ENCODE data around the gene C1orf210. TPM values are rescaled to one million over a fixed set of nuclear protein-coding genes. Genes with fewer than 3 reads are reported as not detected.

Gene C1orf210
- polyA plus RNA-seq, 4 donors, result 0.72 to 27.8 (median 21.6) TPM

GRCh38 chr1:43253876-43254275, 31.5 kb downstream of the C1orf210 start:
- DNase-seq (ENCODE audit: low read depth in 4 of 4, low spot score in 3 of 4), result no peak

GRCh38 chr1:43253173-43253572, 32.2 kb downstream of the C1orf210 start:
- no peak for DNase-seq (ENCODE audit: low read depth in 4 of 4, low spot score in 3 of 4)

- DNase-seq (ENCODE audit: low read depth in 4 of 4, low spot score in 3 of 4), result no peak
These were observed 33.2 kb downstream of the C1orf210 start for GRCh38 chr1:43252225-43252624.

GRCh38 chr1:43251024-43251423, 34.4 kb downstream of the C1orf210 start:
- no peak for DNase-seq (ENCODE audit: low read depth in 4 of 4, low spot score in 3 of 4)

DNA sequence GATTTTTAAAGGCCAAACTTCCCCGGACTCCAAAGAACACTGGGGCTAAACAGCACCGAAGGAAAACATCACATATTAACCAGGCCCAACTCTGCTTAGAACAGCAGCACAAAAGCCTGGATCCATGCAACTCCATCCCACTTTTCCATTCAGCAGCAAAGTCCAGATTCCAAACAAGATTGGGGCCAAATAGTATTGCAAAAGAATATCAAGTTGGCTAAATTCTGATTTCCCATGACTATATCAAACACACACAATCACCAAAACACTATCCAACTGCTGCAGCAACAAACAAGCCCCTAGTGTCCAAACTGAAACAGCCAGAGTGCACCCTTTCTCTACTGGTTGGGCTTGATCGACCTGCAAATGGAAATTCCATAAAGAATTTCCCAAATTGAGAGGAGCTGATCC, 35.0 kb downstream of the C1orf210 start:
- no peak for DNase-seq (ENCODE audit: low read depth in 4 of 4, low spot score in 3 of 4)

DNA sequence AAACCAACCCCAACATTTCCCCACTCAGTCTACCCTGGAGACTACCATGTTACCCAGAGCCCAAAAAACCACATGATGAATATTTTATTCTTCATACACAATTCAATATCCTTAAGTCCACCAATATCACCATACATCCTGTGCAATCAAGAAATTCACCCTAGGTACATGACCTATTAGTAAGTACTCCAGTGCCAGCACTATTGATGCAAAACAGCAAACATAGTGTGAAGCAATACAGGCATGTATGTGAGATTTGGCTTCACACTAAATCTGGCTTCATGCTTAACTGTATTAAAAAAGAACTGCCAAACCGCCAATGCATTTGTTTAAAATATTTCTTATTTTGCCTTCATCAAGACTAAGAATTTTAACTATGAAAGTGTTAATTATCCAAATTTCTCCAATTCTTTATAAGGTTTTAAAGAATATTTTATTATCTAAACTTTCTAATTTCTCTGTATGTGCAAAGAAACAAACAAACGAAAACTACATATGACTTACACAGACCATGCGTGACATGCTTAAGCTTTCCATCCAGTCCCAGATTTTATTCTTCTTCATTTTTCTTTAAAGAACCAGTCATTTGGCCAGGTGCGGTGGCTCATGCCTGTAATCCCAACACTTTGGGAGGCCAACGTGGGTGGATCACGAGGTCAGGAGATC, 38.0 kb downstream of the C1orf210 start:
- no peak for DNase-seq (ENCODE audit: low read depth in 4 of 4, low spot score in 3 of 4)

- no peak for DNase-seq (ENCODE audit: low read depth in 4 of 4, low spot score in 3 of 4)
These were observed 38.7 kb downstream of the C1orf210 start for GRCh38 chr1:43246466-43247213.

GRCh38 chr1:43243299-43243698, 42.1 kb downstream of the C1orf210 start:
- no peak for DNase-seq (ENCODE audit: low read depth in 4 of 4, low spot score in 3 of 4)

GRCh38 chr1:43241413-43241836, 44.0 kb downstream of the C1orf210 start:
- DNase-seq (ENCODE audit: low read depth in 4 of 4, low spot score in 3 of 4), result no peak

DNA sequence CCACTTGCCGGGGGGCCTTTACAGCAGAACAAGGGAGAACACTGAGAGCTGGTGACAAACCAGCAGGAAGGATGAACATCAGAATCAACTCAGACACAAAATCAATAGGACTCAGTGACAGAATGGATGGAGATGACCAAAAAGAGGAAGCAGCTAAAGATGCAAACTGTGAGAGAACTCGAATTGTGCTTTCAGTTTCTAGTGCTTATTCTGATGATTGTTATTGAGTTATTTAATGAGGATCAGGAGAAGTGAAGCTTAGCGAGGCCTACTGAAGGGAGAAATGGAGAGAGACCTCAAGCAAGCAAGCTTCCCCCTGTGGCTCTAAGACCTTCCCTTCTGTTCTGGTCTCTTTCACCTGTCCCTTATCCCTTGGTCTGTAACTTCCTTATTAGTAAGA, 45.9 kb downstream of the C1orf210 start:
- DNase-seq (ENCODE audit: low read depth in 4 of 4, low spot score in 3 of 4), result no peak

DNA sequence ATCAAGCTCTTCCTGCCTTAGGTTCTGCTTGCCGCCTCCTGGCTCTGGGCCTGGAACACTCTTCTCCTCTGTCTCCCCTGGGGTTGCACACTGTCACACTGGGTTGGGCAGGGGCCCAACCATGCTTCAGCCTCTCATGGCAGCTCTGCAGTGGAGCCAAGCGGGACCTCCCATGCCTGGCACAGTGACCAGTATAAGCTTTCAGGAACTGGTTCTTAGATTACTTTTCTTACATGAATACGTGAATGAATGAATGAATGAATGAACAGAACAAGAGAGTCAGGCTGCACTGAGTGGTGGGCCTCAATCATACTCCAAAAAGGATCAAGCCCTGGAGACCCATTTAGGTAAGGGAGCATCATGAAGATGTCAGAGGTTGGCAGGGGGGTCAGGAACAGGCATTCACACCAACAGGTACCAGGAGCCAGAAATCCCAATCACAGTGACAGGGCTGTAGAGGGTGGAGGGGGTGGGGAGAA, 46.4 kb downstream of the C1orf210 start:
- DNase-seq (ENCODE audit: low read depth in 4 of 4, low spot score in 3 of 4), result no peak

DNA sequence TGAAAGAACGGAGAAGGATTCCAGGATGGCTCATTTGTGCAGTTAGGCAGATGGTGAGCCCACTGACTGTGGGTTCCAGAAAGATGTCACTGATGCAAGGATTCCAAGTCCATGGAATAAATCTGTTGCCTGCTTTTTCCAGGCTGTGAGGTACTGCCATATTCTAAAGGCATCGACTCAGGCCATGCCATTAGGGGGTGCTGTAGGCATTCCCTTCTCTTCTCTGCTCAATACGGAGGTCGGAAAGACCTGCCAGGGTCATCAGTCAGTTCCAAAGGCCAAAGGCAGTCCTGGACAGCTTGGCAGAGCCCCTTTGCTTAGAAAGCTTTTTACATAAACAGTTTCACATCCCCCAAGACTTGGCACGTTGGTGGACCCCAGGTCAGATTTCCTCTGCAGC, 47.3 kb downstream of the C1orf210 start:
- peak; percentile 21 to 55 (median 44) for DNase-seq (ENCODE audit: low read depth in 4 of 4, low spot score in 3 of 4)

- no peak for DNase-seq (ENCODE audit: low read depth in 4 of 4, low spot score in 3 of 4)
These were observed 48.3 kb downstream of the C1orf210 start for GRCh38 chr1:43237121-43237520.

- DNase-seq (ENCODE audit: low read depth in 4 of 4, low spot score in 3 of 4), result no peak
These were observed 49.8 kb downstream of the C1orf210 start for GRCh38 chr1:43235451-43236121.

DNA sequence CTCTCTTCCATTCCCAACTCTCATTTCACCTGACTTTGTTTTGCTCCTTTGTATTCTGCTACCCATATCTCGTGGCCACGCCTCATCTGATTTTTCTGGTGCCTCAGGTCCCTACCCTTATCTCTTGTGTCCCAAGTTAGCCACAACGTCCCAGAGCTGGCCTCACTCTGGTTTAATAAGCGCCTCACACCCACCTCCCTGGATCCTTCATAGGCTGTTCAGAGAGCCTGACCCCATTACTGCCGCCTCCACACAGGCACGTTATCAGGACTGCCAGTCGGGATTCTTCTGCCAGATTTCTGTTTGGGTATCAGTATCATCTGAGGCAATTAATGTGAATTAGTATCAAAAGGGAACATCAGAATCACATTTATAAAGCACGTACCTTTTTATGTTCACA, 50.3 kb downstream of the C1orf210 start:
- no peak for DNase-seq (ENCODE audit: low read depth in 4 of 4, low spot score in 3 of 4)

DNA sequence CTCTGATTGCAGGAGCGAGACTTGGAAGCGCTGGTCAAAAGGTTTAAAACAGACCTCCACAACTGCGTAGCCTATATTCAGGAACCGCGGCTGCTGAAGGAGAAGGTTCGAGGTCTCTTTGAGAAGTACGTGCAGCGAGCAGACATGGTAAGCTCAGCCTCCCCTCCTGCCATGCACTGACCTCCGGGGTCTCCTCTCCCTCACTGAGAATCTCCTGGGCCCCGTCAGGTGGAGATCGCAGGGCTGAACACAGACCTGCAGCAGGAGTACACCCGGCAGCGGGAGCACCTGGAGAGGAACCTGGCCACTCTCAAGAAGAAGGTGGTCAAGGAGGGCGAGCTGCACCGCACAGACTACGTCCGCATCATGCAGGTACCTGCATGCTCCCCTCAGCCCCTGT, 51.1 kb downstream of the C1orf210 start:
- no peak for DNase-seq (ENCODE audit: low read depth in 4 of 4, low spot score in 3 of 4)

DNA sequence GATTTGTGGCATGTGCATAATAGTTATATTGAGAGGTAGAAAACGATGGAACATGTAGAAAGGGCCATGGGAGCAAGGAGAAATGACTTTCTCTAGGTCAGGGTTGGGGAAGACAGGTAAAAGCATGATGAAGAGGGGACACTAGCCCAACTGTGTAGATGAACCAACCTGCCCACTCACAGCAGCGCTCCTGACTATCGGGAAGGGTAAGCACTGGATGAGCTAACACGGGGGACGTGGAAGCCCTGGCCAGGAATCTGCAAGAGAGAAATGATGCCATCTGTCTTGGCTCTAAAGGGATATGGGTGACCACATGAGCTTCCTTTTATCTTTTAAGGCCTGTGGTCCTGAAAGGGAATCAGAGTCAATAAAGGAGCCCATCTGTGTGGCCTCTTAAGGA, 51.8 kb downstream of the C1orf210 start:
- DNase-seq (ENCODE audit: low read depth in 4 of 4, low spot score in 3 of 4), result no peak

- no peak for DNase-seq (ENCODE audit: low read depth in 4 of 4, low spot score in 3 of 4)
These were observed 52.9 kb downstream of the C1orf210 start for GRCh38 chr1:43232482-43232881.

- no peak for DNase-seq (ENCODE audit: low read depth in 4 of 4, low spot score in 3 of 4)
These were observed 53.3 kb downstream of the C1orf210 start for GRCh38 chr1:43232074-43232473.

Data from left renal pelvis (tissue), 4 donors.